ENCODE results near the gene HS3ST6. TPM values are rescaled to one million over a fixed set of nuclear protein-coding genes. Genes with fewer than 3 reads are reported as not detected.

HS3ST6 gene
- total and polyA plus RNA-seq, 9 of the 15 experiments (the other 6 are each of a cell fraction or from before 2014, with no cell fraction given): not detected

DNA sequence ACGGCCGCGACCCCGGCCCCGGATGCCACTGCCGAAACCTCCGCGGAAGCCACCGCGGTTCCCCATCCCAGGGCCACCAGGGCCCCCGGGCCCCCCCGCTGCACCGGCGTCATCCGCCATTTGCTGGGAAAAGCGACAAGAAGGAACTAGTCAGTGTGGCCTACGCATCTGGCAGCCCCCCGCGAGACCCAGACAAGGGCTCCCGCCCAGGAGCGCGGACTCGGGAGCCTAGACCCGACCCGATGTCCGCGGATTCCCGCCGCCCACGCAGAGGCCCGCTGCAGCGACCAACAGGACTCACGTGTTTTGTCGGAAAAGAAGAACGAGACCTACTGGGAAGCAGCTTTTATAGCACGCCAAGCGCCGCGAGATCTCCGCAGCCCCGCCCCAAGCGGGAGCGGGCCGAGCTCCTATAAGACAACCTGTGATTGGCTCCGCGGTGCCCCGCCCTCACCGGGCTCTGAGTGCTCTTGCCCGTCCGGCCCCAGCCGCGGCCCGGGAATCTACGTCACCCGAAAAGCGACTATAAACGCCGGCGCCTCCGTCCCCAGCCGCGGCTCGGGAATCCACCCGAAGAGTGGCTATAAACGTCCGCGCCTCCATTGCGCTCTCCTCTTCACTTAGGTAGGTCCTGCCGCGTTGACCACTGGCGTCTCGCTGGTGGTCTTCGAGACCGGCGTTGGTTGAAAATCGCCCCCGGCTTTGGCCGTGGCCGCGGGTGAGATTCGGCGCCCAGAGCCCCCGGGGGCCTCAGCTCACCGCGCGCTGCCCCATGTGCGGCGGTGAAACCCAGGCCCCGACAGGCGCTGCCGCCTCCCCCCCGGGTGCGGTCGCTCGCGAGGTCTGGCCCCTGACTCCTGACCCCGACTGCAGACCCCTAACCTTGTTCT lies 46.5 kb upstream of the HS3ST6 start, which contains the start of gene RPS2 (continued):
- TF ChIP-seq, protein P1, sequence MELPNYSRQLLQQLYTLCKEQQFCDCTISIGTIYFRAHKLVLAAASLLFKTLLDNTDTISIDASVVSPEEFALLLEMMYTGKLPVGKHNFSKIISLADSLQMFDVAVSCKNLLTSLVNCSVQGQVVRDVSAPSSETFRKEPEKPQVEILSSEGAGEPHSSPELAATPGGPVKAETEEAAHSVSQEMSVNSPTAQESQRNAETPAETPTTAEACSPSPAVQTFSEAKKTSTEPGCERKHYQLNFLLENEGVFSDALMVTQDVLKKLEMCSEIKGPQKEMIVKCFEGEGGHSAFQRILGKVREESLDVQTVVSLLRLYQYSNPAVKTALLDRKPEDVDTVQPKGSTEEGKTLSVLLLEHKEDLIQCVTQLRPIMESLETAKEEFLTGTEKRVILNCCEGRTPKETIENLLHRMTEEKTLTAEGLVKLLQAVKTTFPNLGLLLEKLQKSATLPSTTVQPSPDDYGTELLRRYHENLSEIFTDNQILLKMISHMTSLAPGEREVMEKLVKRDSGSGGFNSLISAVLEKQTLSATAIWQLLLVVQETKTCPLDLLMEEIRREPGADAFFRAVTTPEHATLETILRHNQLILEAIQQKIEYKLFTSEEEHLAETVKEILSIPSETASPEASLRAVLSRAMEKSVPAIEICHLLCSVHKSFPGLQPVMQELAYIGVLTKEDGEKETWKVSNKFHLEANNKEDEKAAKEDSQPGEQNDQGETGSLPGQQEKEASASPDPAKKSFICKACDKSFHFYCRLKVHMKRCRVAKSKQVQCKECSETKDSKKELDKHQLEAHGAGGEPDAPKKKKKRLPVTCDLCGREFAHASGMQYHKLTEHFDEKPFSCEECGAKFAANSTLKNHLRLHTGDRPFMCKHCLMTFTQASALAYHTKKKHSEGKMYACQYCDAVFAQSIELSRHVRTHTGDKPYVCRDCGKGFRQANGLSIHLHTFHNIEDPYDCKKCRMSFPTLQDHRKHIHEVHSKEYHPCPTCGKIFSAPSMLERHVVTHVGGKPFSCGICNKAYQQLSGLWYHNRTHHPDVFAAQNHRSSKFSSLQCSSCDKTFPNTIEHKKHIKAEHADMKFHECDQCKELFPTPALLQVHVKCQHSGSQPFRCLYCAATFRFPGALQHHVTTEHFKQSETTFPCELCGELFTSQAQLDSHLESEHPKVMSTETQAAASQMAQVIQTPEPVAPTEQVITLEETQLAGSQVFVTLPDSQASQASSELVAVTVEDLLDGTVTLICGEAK (IDR thresholded peaks at IDR 0.05): 0 out of 2 replicates have a peak, but pooled peaks have one; percentile 11
- TF ChIP-seq, protein P1 (CRISPR knock-in tag; IDR thresholded peaks at IDR 0.05): no peak
- TF ChIP-seq KLF13 (tag; IDR thresholded peaks at IDR 0.05; ENCODE audit: borderline replicate concordance, low read depth): peak; percentile 70; the same call in 1 of the 2 replicates
- TF ChIP-seq RBM15 (IDR thresholded peaks at IDR 0.05; ENCODE audit: insufficient read depth, low read length): peak; percentile 65; the same call in 1 of the 2 replicates
- TF ChIP-seq ZZZ3 (IDR thresholded peaks at IDR 0.05): peak; percentile 98
- TF ChIP-seq SAP30 (IDR thresholded peaks at IDR 0.05; ENCODE audit: borderline replicate concordance, insufficient read depth, low read depth, low read length, poor library complexity, severe bottlenecking): no peak
- TF ChIP-seq, protein P2, sequence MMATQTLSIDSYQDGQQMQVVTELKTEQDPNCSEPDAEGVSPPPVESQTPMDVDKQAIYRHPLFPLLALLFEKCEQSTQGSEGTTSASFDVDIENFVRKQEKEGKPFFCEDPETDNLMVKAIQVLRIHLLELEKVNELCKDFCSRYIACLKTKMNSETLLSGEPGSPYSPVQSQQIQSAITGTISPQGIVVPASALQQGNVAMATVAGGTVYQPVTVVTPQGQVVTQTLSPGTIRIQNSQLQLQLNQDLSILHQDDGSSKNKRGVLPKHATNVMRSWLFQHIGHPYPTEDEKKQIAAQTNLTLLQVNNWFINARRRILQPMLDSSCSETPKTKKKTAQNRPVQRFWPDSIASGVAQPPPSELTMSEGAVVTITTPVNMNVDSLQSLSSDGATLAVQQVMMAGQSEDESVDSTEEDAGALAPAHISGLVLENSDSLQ (IDR thresholded peaks at IDR 0.05): peak; percentile 55
- TF ChIP-seq, protein P3, sequence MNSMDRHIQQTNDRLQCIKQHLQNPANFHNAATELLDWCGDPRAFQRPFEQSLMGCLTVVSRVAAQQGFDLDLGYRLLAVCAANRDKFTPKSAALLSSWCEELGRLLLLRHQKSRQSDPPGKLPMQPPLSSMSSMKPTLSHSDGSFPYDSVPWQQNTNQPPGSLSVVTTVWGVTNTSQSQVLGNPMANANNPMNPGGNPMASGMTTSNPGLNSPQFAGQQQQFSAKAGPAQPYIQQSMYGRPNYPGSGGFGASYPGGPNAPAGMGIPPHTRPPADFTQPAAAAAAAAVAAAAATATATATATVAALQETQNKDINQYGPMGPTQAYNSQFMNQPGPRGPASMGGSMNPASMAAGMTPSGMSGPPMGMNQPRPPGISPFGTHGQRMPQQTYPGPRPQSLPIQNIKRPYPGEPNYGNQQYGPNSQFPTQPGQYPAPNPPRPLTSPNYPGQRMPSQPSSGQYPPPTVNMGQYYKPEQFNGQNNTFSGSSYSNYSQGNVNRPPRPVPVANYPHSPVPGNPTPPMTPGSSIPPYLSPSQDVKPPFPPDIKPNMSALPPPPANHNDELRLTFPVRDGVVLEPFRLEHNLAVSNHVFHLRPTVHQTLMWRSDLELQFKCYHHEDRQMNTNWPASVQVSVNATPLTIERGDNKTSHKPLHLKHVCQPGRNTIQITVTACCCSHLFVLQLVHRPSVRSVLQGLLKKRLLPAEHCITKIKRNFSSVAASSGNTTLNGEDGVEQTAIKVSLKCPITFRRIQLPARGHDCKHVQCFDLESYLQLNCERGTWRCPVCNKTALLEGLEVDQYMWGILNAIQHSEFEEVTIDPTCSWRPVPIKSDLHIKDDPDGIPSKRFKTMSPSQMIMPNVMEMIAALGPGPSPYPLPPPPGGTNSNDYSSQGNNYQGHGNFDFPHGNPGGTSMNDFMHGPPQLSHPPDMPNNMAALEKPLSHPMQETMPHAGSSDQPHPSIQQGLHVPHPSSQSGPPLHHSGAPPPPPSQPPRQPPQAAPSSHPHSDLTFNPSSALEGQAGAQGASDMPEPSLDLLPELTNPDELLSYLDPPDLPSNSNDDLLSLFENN (IDR thresholded peaks at IDR 0.05; ENCODE audit: low read depth in 2 of 2, low read length in 2 of 2): peak in 1 of 2 experiments; percentile 88; a peak in 2 of 4 replicates
